Left lung (tissue), 10 donors: ENCODE data around the gene CSNK2B. TPM values are rescaled to one million over a fixed set of nuclear protein-coding genes. Genes with fewer than 3 reads are reported as not detected.

Experiments used
- ATAC-seq: fragments of 200-7000 bp; cut with Tn5 transposase; one replicate; pipeline ENCODE4 v1.9.1; 2020; ENCODE audit warnings: moderate library complexity
- DNase-seq, 4 donors: peaks; one replicate each; pipeline ENCODE4 v3.0.0-alpha.2; 2013 to 2020
- H3K27ac ChIP-seq, 2 donors: fragments of 200-600 bp; sonication (generic) in 1 of 2; one replicate each; pipeline versions ENCODE4 v1.5.0 to v1.8.0; 2020 to 2021
- H3K27me3 ChIP-seq, 2 donors: fragments of 200-600 bp; sonication (generic) in 1 of 2; one replicate each; pipeline versions ENCODE4 v1.5.0 to v1.8.0; 2020 to 2021
- H3K36me3 ChIP-seq, 2 donors: fragments of 200-600 bp; sonication (generic) in 1 of 2; one replicate each; pipeline versions ENCODE4 v1.5.0 to v1.8.0; 2020 to 2021
- H3K4me1 ChIP-seq, 2 donors: fragments of 200-600 bp; one replicate each; pipeline ENCODE4 v1.8.0; 2021
- H3K4me3 ChIP-seq, 2 donors: fragments of 200-600 bp; sonication (generic) in 1 of 2; one replicate each; pipeline versions ENCODE4 v1.5.0 to v1.8.0; 2020 to 2021; ENCODE audit warnings: mild to moderate bottlenecking in 1 of 2
- H3K9me3 ChIP-seq, 2 donors: fragments of 200-600 bp; sonication (generic) in 1 of 2; one replicate each; pipeline versions ENCODE4 v1.5.0 to v1.8.0; 2020 to 2021
- intact Hi-C, 2 donors: fragments of 100-400 bp; cut with DNase I; formaldehyde crosslinking; loops; one replicate each; pipeline versions ENCODE4 v1.11.2 to v1.14.2; 2022
- polyA plus RNA-seq, 6 donors: library from polyadenylated mRNA; unstranded; fragments of 120-200 nt; gene quantifications; one replicate each; pipeline ENCODE4 v1.2.1, GENCODE V29; 2013; ENCODE audit not compliant: insufficient read length in 6 of 6
- total RNA-seq, 2 donors: library from RNA; stranded (reverse); fragmentation: NEBNext Ultra II Directional; extraction: Animal tissue kit (Norgen Biotek cat#: 25700); gene quantifications; one replicate each; pipeline ENCODE4 v1.2.1, GENCODE V29; 2021
- TF ChIP-seq, protein P1 (sequence below), 2 donors: fragments of 200-600 bp; sonication (generic) in 1 of 2; IDR thresholded peaks; one replicate each; pipeline versions ENCODE4 v1.5.0 to v1.8.0; 2021; ENCODE audit warnings: antibody characterized with exemption in 2 of 2
- donor health status: DM: no; HTN: yes; CAD: no.
- donor health status: DM: no; HTN: no; CAD: no.

The CSNK2B gene
- total and polyA plus RNA-seq, 8 donors = 96.6 to 210 (median 191) TPM

DNA sequence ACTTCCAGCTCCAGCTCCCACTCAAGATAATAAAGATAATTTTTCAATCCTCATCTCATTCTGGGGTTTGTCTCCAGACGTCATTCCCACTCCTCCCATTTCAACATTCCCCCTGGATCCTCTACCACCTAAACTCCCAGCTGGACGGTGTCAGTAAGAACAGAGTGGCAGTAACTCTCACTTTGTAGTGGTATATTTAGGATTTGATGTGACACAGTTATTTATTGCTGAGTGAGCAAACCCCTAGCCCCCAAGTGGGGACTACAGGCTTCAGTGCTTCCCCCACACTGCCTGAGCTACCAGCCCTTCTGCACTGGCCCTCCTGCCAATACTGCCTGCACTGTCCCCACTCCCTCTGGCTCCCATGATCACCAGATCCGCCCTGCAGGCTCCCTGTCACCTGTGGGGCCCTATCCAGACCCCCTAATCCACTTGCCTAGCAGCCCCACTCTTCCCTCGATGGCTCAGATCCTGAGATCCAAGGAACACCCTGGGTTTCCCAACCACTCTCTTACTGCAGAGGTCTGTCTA lies 7.7 kb upstream of the CSNK2B start:
- Histone ChIP-seq H3K4me1 (peaks cover 16 to 74% of the 10 kb centered on the region in 2 donors), H3K36me3 (peaks cover 0 to 39% of the 10 kb centered on the region in 2 donors), H3K4me3 (peak overlapping the region in 1 of 2 donors; percentile 92), H3K27ac (peak overlapping the region in 1 of 2 donors; percentile 37), H3K27me3 (no peaks in the 10 kb centered on the region), H3K9me3 (no peaks in the 10 kb centered on the region)
- ATAC-seq = no peak
- TF ChIP-seq, protein P1, sequence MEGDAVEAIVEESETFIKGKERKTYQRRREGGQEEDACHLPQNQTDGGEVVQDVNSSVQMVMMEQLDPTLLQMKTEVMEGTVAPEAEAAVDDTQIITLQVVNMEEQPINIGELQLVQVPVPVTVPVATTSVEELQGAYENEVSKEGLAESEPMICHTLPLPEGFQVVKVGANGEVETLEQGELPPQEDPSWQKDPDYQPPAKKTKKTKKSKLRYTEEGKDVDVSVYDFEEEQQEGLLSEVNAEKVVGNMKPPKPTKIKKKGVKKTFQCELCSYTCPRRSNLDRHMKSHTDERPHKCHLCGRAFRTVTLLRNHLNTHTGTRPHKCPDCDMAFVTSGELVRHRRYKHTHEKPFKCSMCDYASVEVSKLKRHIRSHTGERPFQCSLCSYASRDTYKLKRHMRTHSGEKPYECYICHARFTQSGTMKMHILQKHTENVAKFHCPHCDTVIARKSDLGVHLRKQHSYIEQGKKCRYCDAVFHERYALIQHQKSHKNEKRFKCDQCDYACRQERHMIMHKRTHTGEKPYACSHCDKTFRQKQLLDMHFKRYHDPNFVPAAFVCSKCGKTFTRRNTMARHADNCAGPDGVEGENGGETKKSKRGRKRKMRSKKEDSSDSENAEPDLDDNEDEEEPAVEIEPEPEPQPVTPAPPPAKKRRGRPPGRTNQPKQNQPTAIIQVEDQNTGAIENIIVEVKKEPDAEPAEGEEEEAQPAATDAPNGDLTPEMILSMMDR (IDR thresholded peaks at IDR 0.05) = no peak
- intact Hi-C loops = no loop called here
- peak in 1 of 4 donors; percentile 40 for DNase-seq

DNA sequence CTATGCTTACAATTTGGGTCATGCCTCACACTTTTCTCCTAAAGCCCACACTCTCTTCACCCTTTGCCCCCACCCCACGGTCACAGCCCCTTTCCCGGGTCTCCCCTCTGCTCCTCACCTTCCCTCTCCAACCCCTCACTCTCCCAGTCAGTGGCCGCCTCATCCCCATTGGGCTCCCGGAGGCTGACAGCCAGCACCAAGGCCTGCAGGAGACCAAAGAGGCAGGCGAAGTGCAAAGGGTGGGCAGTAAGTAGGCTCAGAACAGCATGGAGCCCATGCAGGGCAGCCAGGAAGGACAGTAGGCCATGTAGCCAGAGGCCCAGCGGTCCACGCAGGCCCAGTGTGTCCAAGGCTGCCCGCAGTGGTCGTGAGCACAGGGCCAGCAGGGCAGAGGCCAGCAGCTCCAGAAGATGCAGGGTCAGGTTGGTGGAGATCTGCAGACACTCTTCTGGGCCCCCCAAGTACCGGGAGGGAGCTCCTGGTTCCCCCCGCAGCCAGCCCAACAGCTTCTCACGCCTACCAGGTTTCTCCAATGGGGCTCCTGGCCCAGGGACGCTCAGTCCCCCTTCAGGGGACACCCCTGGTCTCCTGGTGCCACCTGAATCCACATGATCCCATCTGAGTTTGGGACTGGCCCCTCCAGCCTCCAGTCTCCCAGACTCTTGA lies 6.8 kb upstream of the CSNK2B start:
- Histone ChIP-seq H3K4me1 (peaks cover 25 to 74% of the 10 kb centered on the region in 2 donors), H3K27ac (peak overlapping the region in 1 of 2 donors; percentile 90), H3K36me3 (peaks cover 0 to 47% of the 10 kb centered on the region in 2 donors), H3K27me3 (no peaks in the 10 kb centered on the region), H3K4me3 (peak overlapping the region; percentile 73 to 92), H3K9me3 (no peaks in the 10 kb centered on the region)
- intact Hi-C loops = no loop called here
- no peak for ATAC-seq
- DNase-seq = peak in 1 of 4 donors; percentile 51
- TF ChIP-seq, protein P1 (IDR thresholded peaks at IDR 0.05) = no peak

DNA sequence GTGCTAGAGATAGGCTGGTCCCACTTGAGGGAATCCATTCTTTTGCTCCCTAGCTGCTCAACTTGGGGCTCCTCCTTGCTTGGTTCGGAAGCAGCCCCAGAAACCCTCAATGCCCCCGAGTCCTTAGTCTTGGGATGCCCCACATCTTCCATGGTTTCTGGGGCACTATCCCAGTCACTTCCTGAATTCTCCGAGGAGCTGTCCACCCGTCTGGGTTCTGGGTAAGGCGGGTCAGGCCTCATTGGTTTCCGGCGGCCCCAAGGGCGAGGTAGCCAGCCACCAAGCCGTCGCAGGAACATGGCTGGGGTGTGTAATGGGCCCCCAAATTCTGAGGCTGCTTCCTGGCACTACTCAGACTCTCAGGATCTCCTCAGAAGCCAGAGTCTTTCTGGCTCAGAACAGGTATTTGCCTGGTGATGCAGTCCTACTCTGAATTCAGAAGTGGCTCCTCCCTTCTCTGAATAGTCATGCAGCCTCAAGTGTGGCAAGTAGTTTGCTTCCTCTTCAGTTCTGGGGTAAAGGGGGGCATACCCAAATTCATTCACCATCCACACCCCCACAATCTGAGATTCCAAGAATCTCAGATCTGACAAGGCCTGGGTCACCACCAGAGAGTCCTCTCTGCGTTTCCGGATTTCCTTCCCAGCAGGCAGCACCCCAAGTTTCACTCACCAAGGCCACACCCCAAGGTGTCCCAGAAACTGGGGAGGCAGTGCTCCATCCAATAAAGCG lies 6.1 kb upstream of the CSNK2B start:
- DNase-seq = peak in 1 of 4 donors; percentile 36
- H3K27me3 ChIP-seq = no peaks in the 10 kb centered on the region
- intact Hi-C loops = no loop called here
- no peaks in the 10 kb centered on the region for H3K9me3 ChIP-seq
- H3K27ac ChIP-seq = peak overlapping the region; percentile 82 to 90
- H3K4me1 ChIP-seq = peaks cover 28 to 77% of the 10 kb centered on the region in 2 donors
- TF ChIP-seq, protein P1 (IDR thresholded peaks at IDR 0.05) = no peak
- peak overlapping the region; percentile 73 to 92 for H3K4me3 ChIP-seq
- ATAC-seq = peak; percentile 53
- peaks cover 0 to 47% of the 10 kb centered on the region in 2 donors for H3K36me3 ChIP-seq

- peaks cover 0 to 44% of the 10 kb centered on the region in 2 donors for H3K36me3 ChIP-seq
- H3K4me1 ChIP-seq = peaks cover 28 to 77% of the 10 kb centered on the region in 2 donors
- H3K4me3 ChIP-seq = peak within 1 kb of the TSS; percentile 73 to 92
- ATAC-seq (peak; percentile 83), DNase-seq (peak; percentile 81 to 97 (median 90))
- H3K9me3 ChIP-seq = no peaks in the 10 kb centered on the region
- peak within 1 kb of the TSS; percentile 82 to 90 for H3K27ac ChIP-seq
- TF ChIP-seq, protein P1 (IDR thresholded peaks at IDR 0.05) = no peak
- intact Hi-C loops = no loop called here
- no peaks in the 10 kb centered on the region for H3K27me3 ChIP-seq
These were observed 5.3 kb upstream of the CSNK2B start, which contains the start of gene C6orf47 for GRCh38 chr6:31660381-31661261. C6orf47 (minus strand) TSS chr6:31660778; CDS start chr6:31659947, 831 bp downstream.
